ENCODE results near the gene LPGAT1.
"Not testable (repeated sequence)": the region's sequence is repeated elsewhere in the genome, so short reads cannot be mapped to it uniquely, and the experiment has no call there.

Gene LPGAT1

GRCh38 chr1:211735208-211736170, 95.1 kb downstream of the LPGAT1 start:
- peak; percentile 76 for DNase-seq (ENCODE audit: low spot score)

GRCh38 chr1:211734791-211735190, 95.8 kb downstream of the LPGAT1 start:
- no peak for DNase-seq (ENCODE audit: low spot score)

GRCh38 chr1:211734359-211734758, 96.2 kb downstream of the LPGAT1 start:
- DNase-seq (ENCODE audit: low spot score), result no peak

- DNase-seq (ENCODE audit: low spot score), result no peak
Measured at GRCh38 chr1:211732293-211732980, 98.1 kb downstream of the LPGAT1 start.

- DNase-seq (ENCODE audit: low spot score), result no peak
Measured at GRCh38 chr1:211731456-211732292, 98.9 kb downstream of the LPGAT1 start.

- DNase-seq (ENCODE audit: low spot score), result no peak
Measured at GRCh38 chr1:211730347-211730746, 100.2 kb downstream of the LPGAT1 start.

- no peak for DNase-seq (ENCODE audit: low spot score)
Measured at GRCh38 chr1:211729238-211729637, 101.3 kb downstream of the LPGAT1 start.

GRCh38 chr1:211726467-211726995, 104.0 kb downstream of the LPGAT1 start:
- no peak for DNase-seq (ENCODE audit: low spot score)

GRCh38 chr1:211724687-211725196, 105.8 kb downstream of the LPGAT1 start:
- DNase-seq (ENCODE audit: low spot score), result no peak

GRCh38 chr1:211723273-211723672, 107.3 kb downstream of the LPGAT1 start:
- DNase-seq (ENCODE audit: low spot score), result no peak

GRCh38 chr1:211722277-211723175, 108.0 kb downstream of the LPGAT1 start:
- no peak for DNase-seq (ENCODE audit: low spot score)

GRCh38 chr1:211716555-211716954, 114.0 kb downstream of the LPGAT1 start:
- DNase-seq (ENCODE audit: low spot score), result not testable (repeated sequence)

- no peak for DNase-seq (ENCODE audit: low spot score)
Measured at GRCh38 chr1:211715971-211716370, 114.6 kb downstream of the LPGAT1 start.

- no peak for DNase-seq (ENCODE audit: low spot score)
Measured at GRCh38 chr1:211714154-211714553, 116.4 kb downstream of the LPGAT1 start.

- no peak for DNase-seq (ENCODE audit: low spot score)
Measured at GRCh38 chr1:211713231-211713630, 117.3 kb downstream of the LPGAT1 start.

- DNase-seq (ENCODE audit: low spot score), result no peak
Measured at GRCh38 chr1:211711315-211711705, 119.3 kb downstream of the LPGAT1 start.

GRCh38 chr1:211710566-211711314, 119.8 kb downstream of the LPGAT1 start:
- DNase-seq (ENCODE audit: low spot score), result no peak

- no peak for DNase-seq (ENCODE audit: low spot score)
Measured at GRCh38 chr1:211708926-211709325, 121.6 kb downstream of the LPGAT1 start.

- DNase-seq (ENCODE audit: low spot score), result no peak
Measured at GRCh38 chr1:211708006-211708405, 122.6 kb downstream of the LPGAT1 start.
